ENCODE measurements around the gene EHBP1.

EHBP1 gene

DNA sequence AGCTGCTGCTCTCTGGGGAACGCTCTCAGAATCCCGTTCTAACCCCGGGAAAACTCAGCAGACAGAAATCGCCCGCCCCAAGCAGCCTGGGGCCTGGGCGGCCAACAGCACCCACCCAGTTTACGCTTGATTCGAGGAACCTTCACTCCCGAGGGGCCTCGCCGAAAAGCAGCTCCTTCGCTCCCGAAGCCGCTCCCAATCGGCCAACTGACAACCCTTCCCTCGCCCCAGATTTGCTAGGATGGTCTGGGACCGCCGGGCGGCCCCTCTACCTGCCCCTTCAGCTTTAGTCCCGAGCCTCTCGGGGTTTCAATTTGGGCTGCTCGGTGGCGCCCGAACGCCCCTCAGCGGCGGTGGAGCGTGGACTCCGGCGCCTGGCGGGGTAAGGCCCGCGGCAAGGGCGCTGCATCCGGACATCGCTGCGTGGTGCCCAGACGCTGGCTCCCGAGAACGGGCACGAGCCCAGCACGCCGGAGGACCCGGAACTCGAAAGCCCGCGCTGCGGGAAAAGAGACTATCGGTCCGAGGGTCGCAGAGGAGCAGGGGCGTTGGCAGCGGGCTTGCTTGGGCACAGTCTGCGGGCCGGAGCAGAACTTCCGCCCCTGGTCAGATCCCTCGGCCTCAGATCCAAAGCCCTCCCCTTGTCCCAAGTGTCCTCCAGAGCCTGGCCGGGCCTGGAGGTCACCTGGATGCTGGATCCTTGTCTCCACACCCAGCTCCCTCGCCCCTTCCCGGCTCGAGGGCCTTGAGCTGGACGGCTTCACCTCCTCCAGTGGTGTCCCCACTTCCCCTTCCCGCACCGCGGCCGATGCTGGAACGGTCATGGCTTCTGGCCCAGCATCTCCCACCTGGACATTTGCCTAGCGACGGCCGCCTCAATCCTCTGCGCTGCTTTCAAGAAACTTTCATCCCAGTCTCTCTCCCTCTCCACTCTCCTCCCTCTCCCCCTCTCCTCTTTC lies 342.1 kb downstream of the EHBP1 start:
- Histone ChIP-seq H2AFZ (ENCODE audit: low read depth) (no peak overlapping the region), H3K4me2 (no peak overlapping the region), H3K4me1 (ENCODE audit: low read depth, poor library complexity, severe bottlenecking) (peaks cover 6% of the 10 kb centered on the region), H3K4me3 (IDR thresholded peaks at IDR 0.05; ENCODE audit: insufficient read depth, low read depth, low read length) (no peak overlapping the region), H3K9ac (no peak overlapping the region), H3K36me3 (ENCODE audit: insufficient read depth) (no peaks in the 10 kb centered on the region), H3K27ac (no peak overlapping the region), H3K79me2 (ENCODE audit: insufficient read depth, low read depth) (no peaks in the 10 kb centered on the region), H4K20me1 (ENCODE audit: insufficient read depth) (no peaks in the 10 kb centered on the region), H3K27me3 (ENCODE audit: insufficient read depth, low read depth) (no peaks in the 10 kb centered on the region)
- TF ChIP-seq, protein P1, sequence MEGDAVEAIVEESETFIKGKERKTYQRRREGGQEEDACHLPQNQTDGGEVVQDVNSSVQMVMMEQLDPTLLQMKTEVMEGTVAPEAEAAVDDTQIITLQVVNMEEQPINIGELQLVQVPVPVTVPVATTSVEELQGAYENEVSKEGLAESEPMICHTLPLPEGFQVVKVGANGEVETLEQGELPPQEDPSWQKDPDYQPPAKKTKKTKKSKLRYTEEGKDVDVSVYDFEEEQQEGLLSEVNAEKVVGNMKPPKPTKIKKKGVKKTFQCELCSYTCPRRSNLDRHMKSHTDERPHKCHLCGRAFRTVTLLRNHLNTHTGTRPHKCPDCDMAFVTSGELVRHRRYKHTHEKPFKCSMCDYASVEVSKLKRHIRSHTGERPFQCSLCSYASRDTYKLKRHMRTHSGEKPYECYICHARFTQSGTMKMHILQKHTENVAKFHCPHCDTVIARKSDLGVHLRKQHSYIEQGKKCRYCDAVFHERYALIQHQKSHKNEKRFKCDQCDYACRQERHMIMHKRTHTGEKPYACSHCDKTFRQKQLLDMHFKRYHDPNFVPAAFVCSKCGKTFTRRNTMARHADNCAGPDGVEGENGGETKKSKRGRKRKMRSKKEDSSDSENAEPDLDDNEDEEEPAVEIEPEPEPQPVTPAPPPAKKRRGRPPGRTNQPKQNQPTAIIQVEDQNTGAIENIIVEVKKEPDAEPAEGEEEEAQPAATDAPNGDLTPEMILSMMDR (conservative IDR thresholded peaks at IDR 0.05; ENCODE audit: low read depth, low read length): no peak

DNA sequence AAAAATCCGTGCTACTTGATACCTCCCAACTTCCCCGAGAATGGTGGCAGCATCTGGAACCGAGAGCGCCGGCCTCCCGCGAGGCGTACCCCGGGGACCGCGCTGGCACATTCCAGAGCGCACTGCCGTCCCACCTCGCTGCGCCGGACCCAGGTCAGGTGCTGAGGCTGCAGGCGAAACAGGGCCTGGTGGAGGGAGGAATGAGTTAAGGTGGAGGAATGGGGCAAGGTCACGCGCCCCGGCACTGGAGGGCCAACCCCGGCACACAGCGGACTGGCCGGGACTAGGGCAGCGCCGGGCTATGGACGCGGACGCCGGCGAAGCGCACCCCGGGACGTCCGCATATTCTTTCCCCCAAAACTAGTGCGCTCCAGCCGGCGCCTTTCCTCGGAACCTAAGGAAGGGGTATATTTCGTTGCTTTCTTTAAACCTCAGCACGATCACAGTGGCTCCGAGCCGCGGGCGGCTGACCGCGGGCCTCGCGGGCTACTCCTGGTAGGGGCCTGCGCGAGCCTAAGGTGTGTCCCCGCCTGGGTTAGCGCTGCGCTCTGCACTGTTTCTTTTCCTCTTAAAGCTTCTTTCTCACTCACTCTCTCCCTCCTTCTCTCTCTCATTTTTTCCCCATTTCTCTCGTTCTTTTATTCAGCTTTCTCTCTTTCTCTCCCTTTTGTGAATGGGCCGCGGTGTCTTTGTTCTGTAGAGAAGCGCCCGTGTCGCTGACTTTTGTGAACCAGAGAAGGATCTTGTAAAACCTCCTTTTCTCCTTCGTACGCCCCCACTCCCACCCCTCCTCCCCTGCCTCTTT lies 343.1 kb downstream of the EHBP1 start:
- H3K36me3 ChIP-seq (ENCODE audit: insufficient read depth): no peaks in the 10 kb centered on the region
- no peaks in the 10 kb centered on the region for H3K27me3 ChIP-seq (ENCODE audit: insufficient read depth, low read depth)
- H4K20me1 ChIP-seq (ENCODE audit: insufficient read depth): no peaks in the 10 kb centered on the region
- H3K79me2 ChIP-seq (ENCODE audit: insufficient read depth, low read depth): no peaks in the 10 kb centered on the region
- no peak overlapping the region for H3K4me3 ChIP-seq (IDR thresholded peaks at IDR 0.05; ENCODE audit: insufficient read depth, low read depth, low read length)
- peak overlapping the region; percentile 86 for H3K4me2 ChIP-seq
- no peak overlapping the region for H3K9ac ChIP-seq
- H2AFZ ChIP-seq (ENCODE audit: low read depth): no peak overlapping the region
- peaks cover 6% of the 10 kb centered on the region for H3K4me1 ChIP-seq (ENCODE audit: low read depth, poor library complexity, severe bottlenecking)
- H3K27ac ChIP-seq: no peak overlapping the region
- TF ChIP-seq, protein P1 (conservative IDR thresholded peaks at IDR 0.05; ENCODE audit: low read depth, low read length): no peak

DNA sequence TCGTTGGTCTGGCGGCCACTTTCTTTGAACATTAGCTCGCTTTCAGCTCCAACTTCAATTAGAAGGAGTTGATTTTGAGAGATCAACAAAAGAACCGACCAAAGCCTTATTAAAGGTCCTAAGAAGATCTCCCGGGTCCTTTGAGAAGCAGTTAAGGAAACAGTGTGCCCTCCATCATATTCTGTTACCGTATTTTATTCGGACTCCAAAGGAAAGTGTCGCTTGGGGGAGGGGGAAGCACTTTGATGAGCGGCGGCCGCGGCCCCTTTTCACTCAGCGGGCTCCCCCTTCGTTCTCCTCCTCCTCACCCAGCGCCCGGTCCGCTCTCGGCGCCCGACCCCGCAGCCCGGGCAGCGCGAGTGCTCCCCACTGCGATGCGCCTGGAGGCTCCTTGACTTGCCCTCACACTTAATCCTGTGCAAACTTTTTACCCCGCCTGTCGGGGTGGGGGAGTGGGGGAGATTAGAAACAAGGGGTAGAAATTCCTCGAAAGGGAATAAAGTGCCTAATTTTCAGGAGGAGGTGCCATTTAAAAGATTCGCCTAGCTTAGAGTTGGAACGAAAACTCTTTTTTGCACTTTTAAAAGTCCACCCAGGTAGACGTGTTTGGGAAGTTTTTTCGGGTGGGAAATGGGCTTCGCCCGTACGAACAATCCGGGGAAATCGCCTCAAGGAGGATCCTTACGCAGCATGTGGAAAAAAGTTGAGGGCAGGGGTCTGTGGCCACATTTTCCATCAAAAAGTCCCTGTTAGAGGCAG lies 343.9 kb downstream of the EHBP1 start:
- Histone ChIP-seq H2AFZ (ENCODE audit: low read depth) (peak overlapping the region; percentile 88), H4K20me1 (ENCODE audit: insufficient read depth) (no peaks in the 10 kb centered on the region), H3K27ac (peak overlapping the region; percentile 65; the same call in 1 of the 2 replicates), H3K36me3 (ENCODE audit: insufficient read depth) (no peaks in the 10 kb centered on the region), H3K4me1 (ENCODE audit: low read depth, poor library complexity, severe bottlenecking) (peaks cover 6% of the 10 kb centered on the region), H3K79me2 (ENCODE audit: insufficient read depth, low read depth) (no peaks in the 10 kb centered on the region), H3K4me3 (IDR thresholded peaks at IDR 0.05; ENCODE audit: insufficient read depth, low read depth, low read length) (peak overlapping the region; percentile 75), H3K4me2 (peak overlapping the region; percentile 86), H3K9ac (peak overlapping the region; percentile 66; the same call in 1 of the 2 replicates), H3K27me3 (ENCODE audit: insufficient read depth, low read depth) (no peaks in the 10 kb centered on the region)
- TF ChIP-seq, protein P1 (conservative IDR thresholded peaks at IDR 0.05; ENCODE audit: low read depth, low read length): no peak

DNA sequence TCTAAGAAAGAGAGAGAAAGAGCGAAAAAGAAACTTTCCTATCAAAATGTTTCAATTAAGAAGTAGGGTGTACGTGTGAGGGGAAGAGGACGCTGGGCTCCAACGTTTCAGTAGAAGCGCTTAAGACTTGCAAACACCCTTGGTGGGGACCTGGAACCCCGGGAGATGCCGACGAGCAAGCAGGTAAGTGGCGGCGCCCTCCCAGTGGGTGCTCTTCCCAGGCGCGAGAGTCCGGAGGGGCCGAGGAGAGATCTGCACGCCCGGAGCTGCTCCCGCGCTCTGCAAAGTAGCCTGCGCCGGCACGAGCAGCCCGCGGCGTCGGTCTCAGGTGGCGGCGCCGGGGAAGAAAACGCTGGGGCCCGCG lies 344.4 kb downstream of the EHBP1 start:
- peak overlapping the region; percentile 88 for H2AFZ ChIP-seq (ENCODE audit: low read depth)
- H4K20me1 ChIP-seq (ENCODE audit: insufficient read depth): no peaks in the 10 kb centered on the region
- TF ChIP-seq, protein P1 (conservative IDR thresholded peaks at IDR 0.05; ENCODE audit: low read depth, low read length): no peak
- H3K4me3 ChIP-seq (IDR thresholded peaks at IDR 0.05; ENCODE audit: insufficient read depth, low read depth, low read length): peak overlapping the region; percentile 75
- peak overlapping the region; percentile 66; the same call in 1 of the 2 replicates for H3K9ac ChIP-seq
- peak overlapping the region; percentile 86 for H3K4me2 ChIP-seq
- no peaks in the 10 kb centered on the region for H3K36me3 ChIP-seq (ENCODE audit: insufficient read depth)
- peaks cover 6% of the 10 kb centered on the region for H3K4me1 ChIP-seq (ENCODE audit: low read depth, poor library complexity, severe bottlenecking)
- no peaks in the 10 kb centered on the region for H3K79me2 ChIP-seq (ENCODE audit: insufficient read depth, low read depth)
- H3K27me3 ChIP-seq (ENCODE audit: insufficient read depth, low read depth): no peaks in the 10 kb centered on the region
- H3K27ac ChIP-seq: peak overlapping the region; percentile 65

Data from KMS-11 (cell line).